ENCODE results near the gene MAN2B2.
"Not testable (repeated sequence)": the region's sequence is repeated elsewhere in the genome, so short reads cannot be mapped to it uniquely, and the experiment has no call there.

Gene MAN2B2

GRCh38 chr4:6613676-6614651, 39.0 kb downstream of the MAN2B2 start:
- no peak for DNase-seq (ENCODE audit: low read depth, low spot score)

DNA sequence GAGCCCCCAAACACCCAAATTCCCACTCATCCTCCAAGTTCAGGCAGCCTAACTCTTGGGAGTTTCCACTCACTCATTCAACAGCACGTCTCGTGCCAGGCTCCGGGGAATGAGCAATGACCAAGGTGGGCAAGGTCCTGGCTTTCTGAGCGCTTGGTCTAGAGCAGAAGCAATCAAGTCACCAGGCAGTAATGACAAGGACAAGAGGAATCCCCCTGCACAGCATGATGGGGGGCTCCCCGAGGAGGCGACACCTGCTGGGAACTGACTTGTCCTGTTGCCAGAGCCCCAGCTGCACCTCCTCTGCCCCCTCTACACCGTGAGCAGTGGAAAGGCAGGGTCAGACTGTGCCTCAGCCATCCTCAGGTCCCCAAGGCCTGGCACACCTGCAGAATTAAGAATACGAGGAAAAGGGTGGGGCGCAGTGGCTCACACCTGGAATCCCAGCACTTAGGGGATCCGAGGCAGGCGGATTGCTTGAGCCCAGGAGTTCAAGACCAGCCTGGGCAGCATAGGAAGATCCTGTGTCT, 39.8 kb downstream of the MAN2B2 start:
- no peak for DNase-seq (ENCODE audit: low read depth, low spot score)

DNA sequence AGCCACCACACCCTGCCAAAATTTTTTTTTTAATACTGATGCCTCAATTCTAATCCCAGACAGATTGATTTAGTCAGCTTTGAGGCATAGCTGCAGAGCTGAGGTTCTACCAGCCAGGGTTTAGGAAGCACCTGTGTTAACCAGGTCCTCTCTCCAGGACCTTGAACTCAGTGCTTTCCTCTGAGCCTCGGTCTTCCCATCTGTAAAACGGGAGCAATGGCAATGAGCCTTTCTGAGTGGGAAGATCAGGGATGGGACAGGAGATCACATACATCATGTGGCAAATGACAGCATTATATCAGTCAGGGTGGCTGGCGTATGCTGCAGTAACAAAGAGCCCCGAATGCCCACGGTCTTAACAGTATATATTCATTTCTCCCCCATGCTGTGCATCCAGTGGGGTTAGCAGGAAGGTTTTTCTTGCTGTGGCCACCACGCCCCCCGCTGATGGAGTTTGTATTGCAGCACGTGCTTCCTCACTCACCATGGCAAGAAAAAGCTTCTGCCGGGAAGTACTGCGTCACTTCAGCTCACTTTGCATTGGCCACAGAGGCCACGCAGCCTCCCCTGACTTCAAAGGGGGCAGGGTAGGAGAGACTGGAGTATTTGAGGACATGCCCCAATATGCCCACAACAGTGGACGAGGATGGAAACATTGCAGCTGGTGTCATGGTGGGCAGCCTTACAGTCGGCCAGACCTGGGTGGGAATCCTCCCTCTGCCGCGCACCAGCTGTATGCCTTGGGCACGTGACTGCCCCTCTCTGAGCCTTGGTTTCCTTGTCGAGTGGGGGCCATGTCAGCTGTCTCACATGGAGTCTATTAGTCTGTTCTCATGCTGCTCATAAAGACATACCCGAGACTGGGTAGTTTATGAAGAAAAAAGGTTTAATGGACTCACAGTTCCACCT, 41.4 kb downstream of the MAN2B2 start:
- no peak for DNase-seq (ENCODE audit: low read depth, low spot score)

DNA sequence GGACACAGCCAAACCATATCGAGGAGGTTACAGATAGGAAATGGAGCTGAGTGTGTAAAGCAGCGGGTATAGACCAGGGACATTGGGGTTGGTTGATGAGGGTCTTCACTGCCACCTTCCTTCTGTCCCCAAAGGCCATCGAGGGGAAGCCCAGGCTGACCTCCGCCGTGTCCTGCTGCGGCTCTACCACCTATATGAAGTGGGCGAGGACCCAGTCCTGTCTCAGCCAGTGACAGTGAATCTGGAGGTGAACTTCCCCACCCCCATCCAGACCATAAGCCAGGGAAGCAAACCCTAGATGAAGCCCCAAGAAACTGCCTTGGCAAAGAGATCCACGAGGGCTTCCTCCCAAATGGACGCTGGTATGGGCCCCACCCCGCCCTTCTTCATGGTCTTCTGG, 42.3 kb downstream of the MAN2B2 start:
- no peak for DNase-seq (ENCODE audit: low read depth, low spot score)

DNA sequence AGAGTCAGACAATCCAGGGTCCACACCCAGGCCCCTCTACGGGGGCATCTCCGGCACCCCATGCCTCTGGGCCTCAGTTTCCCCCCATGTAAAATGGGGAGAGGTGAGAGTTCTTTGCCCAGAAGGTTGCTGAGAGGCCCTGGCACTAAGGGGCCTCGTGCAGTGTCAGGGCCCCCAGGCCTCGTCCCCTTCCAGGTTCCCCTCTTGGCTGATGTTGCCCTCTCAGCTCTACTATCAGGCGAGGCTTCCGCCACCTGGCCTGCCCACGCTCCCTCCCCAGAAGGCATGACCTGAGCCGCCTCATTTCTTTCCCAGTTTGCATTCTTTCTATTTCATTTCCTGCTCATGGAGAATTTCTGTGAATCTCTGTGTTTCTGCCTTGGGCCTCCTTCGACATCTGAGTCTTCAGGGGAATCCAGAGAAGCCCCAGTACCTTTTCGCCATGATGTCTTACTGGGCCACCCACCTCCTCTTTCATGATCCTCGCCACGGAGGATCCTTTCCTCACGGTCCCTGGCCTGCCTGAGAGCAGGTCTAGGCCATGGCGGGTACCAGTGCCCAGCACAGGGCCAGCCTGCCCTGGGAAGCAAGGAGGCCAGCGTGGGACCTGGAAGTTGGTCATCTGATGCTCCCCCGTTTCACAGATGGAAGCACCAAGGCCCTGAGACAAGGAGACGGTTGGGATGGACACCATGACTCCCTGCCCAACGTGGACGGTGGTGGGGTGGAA, 43.6 kb downstream of the MAN2B2 start:
- DNase-seq (ENCODE audit: low read depth, low spot score): no peak

DNA sequence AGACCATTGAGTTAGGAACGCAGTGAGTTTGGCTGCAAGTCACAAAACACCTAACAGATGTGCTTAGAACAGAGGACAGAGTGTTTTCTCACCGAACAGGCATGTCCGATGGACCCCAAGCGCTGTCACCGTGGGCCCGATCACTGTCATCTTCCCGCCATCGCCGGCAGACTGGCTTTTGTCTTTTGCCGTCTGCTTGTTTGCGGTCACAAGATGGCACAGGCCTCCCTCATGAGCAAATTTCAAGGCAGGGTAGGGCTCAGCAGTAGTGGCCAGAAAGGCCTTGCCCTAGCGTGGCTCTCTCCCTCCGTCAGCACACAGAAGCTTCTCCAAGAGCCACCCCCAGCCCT, 44.1 kb downstream of the MAN2B2 start:
- no peak for DNase-seq (ENCODE audit: low read depth, low spot score)

GRCh38 chr4:6619466-6620255, 44.7 kb downstream of the MAN2B2 start:
- no peak for DNase-seq (ENCODE audit: low read depth, low spot score)

GRCh38 chr4:6620296-6620695, 45.3 kb downstream of the MAN2B2 start:
- no peak for DNase-seq (ENCODE audit: low read depth, low spot score)

DNA sequence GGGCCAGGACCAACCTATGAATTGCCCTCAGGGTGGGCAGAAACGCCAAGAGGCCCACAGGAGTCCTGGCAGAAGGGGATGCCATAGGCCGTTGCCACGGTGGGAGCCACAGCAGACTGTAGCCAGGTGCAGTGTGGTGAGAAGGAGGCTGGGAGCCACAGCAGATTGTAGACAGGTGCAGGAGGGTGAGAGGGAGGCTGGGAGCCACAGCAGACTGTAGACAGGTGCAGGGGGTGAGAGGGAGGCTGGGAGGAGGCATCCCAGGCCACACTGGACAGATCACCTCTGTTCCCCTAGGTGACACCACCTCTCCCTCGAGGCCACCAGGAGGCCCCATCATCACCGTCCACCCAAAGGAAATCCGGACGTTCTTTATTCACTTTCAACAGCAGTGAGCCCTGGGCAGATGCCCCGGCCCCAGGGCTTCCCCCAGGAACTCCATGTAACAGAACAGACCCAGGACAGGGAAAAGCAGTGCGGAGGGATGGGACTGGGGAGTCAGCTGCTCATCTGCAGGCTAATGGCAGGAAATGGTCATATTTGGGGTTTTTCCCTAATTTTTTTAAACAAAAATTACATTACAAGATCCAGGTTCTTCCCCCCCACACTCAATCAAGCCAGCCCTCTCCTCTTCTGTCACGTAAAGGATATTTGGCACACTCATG, 46.0 kb downstream of the MAN2B2 start:
- no peak for DNase-seq (ENCODE audit: low read depth, low spot score)

DNA sequence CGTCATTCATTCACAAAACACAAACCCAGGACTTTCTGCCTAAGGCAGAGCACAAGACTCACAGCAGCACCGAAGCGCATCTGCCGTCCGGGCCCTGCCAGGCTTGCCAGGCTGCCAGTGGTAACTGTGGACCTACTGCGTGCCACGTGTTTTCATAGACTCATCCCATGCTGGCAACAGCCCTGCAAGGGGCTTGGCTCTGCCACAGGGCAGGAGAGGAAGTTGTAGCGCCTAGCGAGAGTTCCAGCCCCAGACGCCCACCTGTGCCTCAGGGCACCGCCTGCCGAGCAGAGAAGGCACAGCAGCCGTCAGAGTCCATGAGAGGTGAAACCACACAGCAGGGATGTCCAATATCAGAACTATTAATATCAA, 46.6 kb downstream of the MAN2B2 start:
- no peak for DNase-seq (ENCODE audit: low read depth, low spot score)

- DNase-seq (ENCODE audit: low read depth, low spot score): no peak
Observed at GRCh38 chr4:6622744-6623143, 47.8 kb downstream of the MAN2B2 start.

DNA sequence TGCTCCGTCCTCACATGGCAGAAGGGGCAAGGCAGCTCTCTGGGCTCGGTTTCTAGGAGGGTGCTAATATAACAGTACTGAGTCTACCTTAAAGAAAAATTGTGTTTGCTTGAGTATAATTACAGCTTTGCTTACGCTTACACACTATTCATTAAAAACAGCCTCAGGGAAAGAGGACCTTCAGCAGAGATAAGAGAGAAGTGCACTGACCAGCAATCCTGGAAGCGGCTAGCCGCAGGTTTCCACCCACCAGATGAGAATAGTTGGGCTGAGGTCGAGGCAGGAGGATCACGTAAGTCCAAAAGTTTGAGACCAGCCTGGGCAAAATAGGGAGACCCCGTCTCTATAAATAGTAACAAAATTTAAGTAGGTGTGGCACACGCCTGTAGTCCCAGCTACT, 50.3 kb downstream of the MAN2B2 start:
- no peak for DNase-seq (ENCODE audit: low read depth, low spot score)

DNA sequence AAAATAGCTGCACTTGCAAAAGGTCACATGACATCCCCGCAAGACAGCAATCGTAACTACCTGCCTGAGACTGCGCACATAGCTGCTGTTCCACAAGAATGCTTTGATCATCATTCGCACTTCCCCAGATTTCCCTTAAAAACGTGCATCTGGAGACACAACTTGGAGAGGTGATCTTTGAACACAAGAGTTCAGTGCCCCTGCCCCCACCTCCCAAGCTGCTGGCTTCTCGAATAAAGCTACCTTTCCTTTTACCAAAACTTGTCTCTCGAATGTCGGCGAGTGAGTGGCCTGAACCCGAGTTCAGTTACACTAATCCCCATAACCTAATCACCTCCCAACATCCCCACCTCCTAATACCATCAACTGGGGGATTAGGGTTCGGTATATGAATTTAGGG, 51.1 kb downstream of the MAN2B2 start:
- DNase-seq (ENCODE audit: low read depth, low spot score): no peak

DNA sequence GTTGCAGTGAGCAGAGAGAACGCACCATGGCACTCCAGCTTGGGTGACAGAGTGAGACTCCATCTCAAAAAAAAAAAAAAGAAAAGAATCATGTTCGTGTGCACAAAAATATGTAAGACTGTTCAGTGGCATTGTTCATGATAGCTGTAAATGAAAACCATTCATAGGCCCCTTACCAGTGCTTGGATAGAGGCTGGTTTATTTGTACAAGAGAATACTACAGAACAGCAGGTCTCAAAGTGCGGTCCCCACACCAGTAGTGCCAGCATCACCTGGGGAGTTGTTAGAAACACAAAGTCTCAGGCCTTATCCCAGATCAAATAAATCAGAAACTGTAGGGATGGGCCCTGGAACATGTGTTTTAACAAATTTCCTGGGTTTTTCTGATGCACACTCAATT, 52.8 kb downstream of the MAN2B2 start:
- no peak for DNase-seq (ENCODE audit: low read depth, low spot score)

GRCh38 chr4:6628484-6628883, 53.5 kb downstream of the MAN2B2 start:
- not testable (repeated sequence) for DNase-seq (ENCODE audit: low read depth, low spot score)

DNA sequence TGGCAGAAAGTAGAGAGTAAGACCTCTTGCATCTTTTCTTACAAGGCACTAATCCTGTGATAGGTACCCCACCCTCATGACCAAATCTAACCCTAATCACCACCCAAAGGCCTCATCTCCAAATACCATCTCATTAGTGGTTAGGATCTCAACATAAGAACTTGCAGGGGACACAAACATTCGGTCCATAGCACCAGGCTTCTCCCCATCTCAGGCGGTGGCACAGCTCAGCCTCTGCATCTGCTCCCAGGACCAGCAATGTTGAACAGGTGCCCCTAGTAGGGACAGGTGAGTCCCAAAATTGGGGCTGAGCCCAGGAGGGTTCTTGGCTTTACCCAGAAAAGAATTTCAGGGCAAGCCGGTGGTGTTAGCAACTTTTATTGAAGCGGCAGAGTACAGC, 57.1 kb downstream of the MAN2B2 start:
- DNase-seq (ENCODE audit: low read depth, low spot score): no peak

- DNase-seq (ENCODE audit: low read depth, low spot score): no peak
Observed at GRCh38 chr4:6633091-6633906, 58.3 kb downstream of the MAN2B2 start.

- DNase-seq (ENCODE audit: low read depth, low spot score): no peak
Observed at GRCh38 chr4:6634746-6635145, 59.8 kb downstream of the MAN2B2 start.

DNA sequence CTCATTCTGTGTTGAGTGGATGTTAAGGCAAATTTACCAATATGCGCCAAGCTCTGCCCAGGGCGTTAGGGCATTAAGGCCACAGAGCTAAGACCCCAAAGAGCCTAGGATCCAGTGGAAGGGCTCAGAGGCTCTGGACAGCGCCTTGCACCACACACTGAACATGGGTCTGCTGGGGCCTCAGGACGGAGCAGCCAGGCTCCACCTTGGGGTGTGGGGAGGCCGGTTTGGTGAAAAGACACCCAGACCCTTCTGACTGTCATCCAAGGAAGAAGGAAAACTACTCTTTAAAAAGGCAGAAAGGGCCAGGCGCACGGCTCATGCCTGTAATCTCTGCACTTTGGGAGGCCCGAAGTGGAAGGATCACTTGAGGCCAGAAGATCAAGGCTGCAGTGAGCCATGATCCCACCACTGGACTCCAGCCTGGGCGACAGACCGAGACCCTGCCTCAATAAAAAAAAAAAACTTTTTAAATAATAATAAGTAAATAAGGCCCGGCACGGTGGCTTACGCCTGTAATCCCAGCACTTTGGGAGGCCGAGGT, 64.2 kb downstream of the MAN2B2 start:
- DNase-seq (ENCODE audit: low read depth, low spot score): no peak

Data from smooth muscle cell of the brain vasculature (primary cell).